ENCODE measurements around the gene NECAP2. TPM values are rescaled to one million over a fixed set of nuclear protein-coding genes. Genes with fewer than 3 reads are reported as not detected.

The NECAP2 gene
- total RNA-seq, 1 donor from 2014 or later = 14.9 TPM

GRCh38 chr1:16418823-16419425 is 21.6 kb upstream of the NECAP2 start:
- Histone ChIP-seq H3K4me3 (no peak overlapping the region), H3K9me3 (replicated peaks) (no peaks in the 10 kb centered on the region), H3K27ac (replicated peaks) (no peak overlapping the region), H3K4me1 (no peaks in the 10 kb centered on the region), H3K36me3 (no peaks in the 10 kb centered on the region), H3K27me3 (ENCODE audit: low read depth) (peaks cover 13% of the 10 kb centered on the region)
- intact Hi-C loops (cut with micrococcal nuclease) = no loop called here
- no peak for DNase-seq
- TF ChIP-seq CTCF (IDR thresholded peaks at IDR 0.05; ENCODE audit: borderline replicate concordance) = no peak

DNA sequence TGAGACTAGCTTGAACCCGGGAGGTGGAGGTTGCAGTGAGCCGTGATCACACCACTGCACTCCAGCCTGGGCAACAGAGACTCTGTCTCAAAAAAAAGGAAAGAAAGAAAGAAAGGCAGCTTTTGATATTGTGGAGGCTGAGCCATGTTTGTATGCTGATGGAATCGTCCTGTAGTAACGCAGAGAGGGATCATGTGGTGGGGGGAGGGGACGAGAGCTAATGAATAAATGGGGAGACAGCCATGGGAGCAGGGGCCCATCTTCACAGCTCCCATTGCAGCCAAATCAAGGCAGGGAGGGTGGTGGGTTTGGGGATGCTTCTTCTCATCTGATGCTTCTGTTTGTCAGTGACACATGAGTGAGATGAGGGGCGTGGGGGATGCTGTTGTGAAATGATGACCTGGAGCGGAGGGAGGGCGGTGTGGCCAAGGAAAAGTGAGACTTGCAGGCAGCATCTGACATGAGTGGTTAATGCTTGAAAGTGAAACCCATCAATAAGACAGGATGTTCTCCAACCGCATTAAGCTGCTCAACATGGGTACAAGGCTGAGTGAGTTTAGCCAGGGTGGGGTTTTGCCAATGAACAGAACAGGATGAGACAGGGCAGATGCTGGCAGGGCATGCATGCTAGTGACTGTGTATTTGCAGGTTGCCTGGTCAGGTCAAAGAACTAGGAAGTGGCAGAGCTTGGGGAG is 20.0 kb upstream of the NECAP2 start:
- Histone ChIP-seq H3K27ac (replicated peaks) (no peak overlapping the region), H3K4me1 (no peaks in the 10 kb centered on the region)
- intact Hi-C loops (cut with micrococcal nuclease) = loop anchor here (10.0 kb wide), 1 partner anchor 46 kb away; no protein-coding TSS in a partner anchor

GRCh38 chr1:16421201-16421600 is 19.3 kb upstream of the NECAP2 start:
- Histone ChIP-seq H3K36me3 (no peaks in the 10 kb centered on the region), H3K4me3 (no peak overlapping the region), H3K27me3 (ENCODE audit: low read depth) (peaks cover 13% of the 10 kb centered on the region), H3K27ac (replicated peaks) (no peak overlapping the region), H3K9me3 (replicated peaks) (no peaks in the 10 kb centered on the region), H3K4me1 (no peaks in the 10 kb centered on the region)
- intact Hi-C loops (cut with micrococcal nuclease) = loop anchor here (10.0 kb wide), 1 partner anchor 46 kb away; no protein-coding TSS in a partner anchor
- TF ChIP-seq CTCF (IDR thresholded peaks at IDR 0.05; ENCODE audit: borderline replicate concordance) = no peak
- no peak for DNase-seq

More for the DNA sequence above, 20.0 kb upstream of the NECAP2 start:
- Histone ChIP-seq H3K9me3 (replicated peaks) (no peaks in the 10 kb centered on the region), H3K36me3 (no peaks in the 10 kb centered on the region), H3K27me3 (ENCODE audit: low read depth) (peaks cover 13% of the 10 kb centered on the region), H3K4me3 (no peak overlapping the region)
- no peak for DNase-seq
- TF ChIP-seq CTCF (IDR thresholded peaks at IDR 0.05; ENCODE audit: borderline replicate concordance) = no peak

DNA sequence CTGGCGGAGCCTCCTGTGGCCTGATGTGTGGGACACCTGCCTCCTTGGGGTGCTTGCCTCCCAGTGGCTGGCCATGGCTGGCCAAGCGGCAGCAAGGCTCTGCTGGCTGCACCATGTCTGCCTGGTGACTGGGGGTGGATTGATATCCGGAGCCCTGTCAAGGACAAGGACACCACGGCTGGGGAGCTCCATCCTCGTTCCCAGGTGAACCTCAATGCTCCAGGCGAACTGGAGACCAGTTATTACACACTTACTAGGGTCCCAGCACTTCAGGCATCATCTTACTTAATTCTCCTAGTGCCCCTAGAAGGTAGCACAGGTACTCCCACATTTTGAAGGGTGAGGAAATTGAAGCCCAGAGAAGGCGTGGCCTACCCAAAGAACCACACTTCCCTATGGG is 18.5 kb upstream of the NECAP2 start:
- H3K9me3 ChIP-seq (replicated peaks) = no peaks in the 10 kb centered on the region
- H3K4me1 ChIP-seq = no peaks in the 10 kb centered on the region
- DNase-seq = no peak
- no peak overlapping the region for H3K27ac ChIP-seq (replicated peaks)
- H3K36me3 ChIP-seq = no peaks in the 10 kb centered on the region
- H3K4me3 ChIP-seq = no peak overlapping the region
- intact Hi-C loops (cut with micrococcal nuclease) = loop anchor here (10.0 kb wide), 1 partner anchor 47 kb away; no protein-coding TSS in a partner anchor
- H3K27me3 ChIP-seq (ENCODE audit: low read depth) = peaks cover 13% of the 10 kb centered on the region
- TF ChIP-seq CTCF (IDR thresholded peaks at IDR 0.05; ENCODE audit: borderline replicate concordance) = no peak

- Histone ChIP-seq H3K27me3 (ENCODE audit: low read depth) (peaks cover 5% of the 10 kb centered on the region), H3K27ac (replicated peaks) (no peak overlapping the region), H3K36me3 (no peaks in the 10 kb centered on the region), H3K9me3 (replicated peaks) (no peaks in the 10 kb centered on the region), H3K4me1 (no peaks in the 10 kb centered on the region), H3K4me3 (no peak overlapping the region)
- no peak for DNase-seq
- intact Hi-C loops (cut with micrococcal nuclease) = loop anchor here (10.0 kb wide), 1 partner anchor 51 kb away; no protein-coding TSS in a partner anchor
- no peak for TF ChIP-seq CTCF (IDR thresholded peaks at IDR 0.05; ENCODE audit: borderline replicate concordance)
These were observed 15.1 kb upstream of the NECAP2 start for GRCh38 chr1:16425125-16426025.

All from left ventricle myocardium inferior (tissue), 1 donor.